Activated CD4-positive, alpha-beta memory T cell treated with anti-CD3 and anti-CD28 coated beads, Interleukin-2, amount 10 ng/mL, durations not matched to agents 7 days and 5 days (primary cell): ENCODE results near the gene ZNF581. TPM values are rescaled to one million over a fixed set of nuclear protein-coding genes. Genes with fewer than 3 reads are reported as not detected.

Experiments used
- CTCF ChIA-PET: fragments of 350-600 bp; sonication (Branson Sonifier 250); formaldehyde crosslinking; loops from one replicate; lab custom pipeline; 2021; ENCODE audit warnings: antibody characterized with exemption, inconsistent platforms; lab: Charles Lee
- POLR2A ChIA-PET: fragments of 350-600 bp; sonication (Branson Sonifier 250); formaldehyde crosslinking; loops from one replicate; lab custom pipeline; 2021; ENCODE audit warnings: antibody characterized with exemption; lab: Charles Lee
- DNase-seq: peaks from one replicate; pipeline ENCODE4 v3.0.0-alpha.2; 2020
- H3K27ac Mint-ChIP-seq: one replicate; pipeline ENCODE4 v1.8.0; 2021; ENCODE audit warnings: mild to moderate bottlenecking, mixed read lengths
- H3K27me3 Mint-ChIP-seq: one replicate; pipeline ENCODE4 v1.8.0; 2021; ENCODE audit warnings: mixed read lengths
- H3K36me3 Mint-ChIP-seq: one replicate; pipeline ENCODE4 v1.8.0; 2021; ENCODE audit warnings: low read depth, mixed read lengths
- H3K4me1 Mint-ChIP-seq: one replicate; pipeline ENCODE4 v1.8.0; 2021; ENCODE audit warnings: mixed read lengths
- H3K4me3 Mint-ChIP-seq: one replicate; pipeline ENCODE4 v1.8.0; 2021; ENCODE audit warnings: mild to moderate bottlenecking, mixed read lengths
- H3K9me3 Mint-ChIP-seq: one replicate; pipeline ENCODE4 v1.8.0; 2021; ENCODE audit warnings: mixed read lengths
- total RNA-seq, 2 experiments: library from RNA; stranded (reverse); gene quantifications; one replicate each; pipeline ENCODE4 v1.2.3, GENCODE V29; 2021

ZNF581 gene
- total RNA-seq, 2 experiments from 2014 or later, result 26.6 to 30.1 TPM

- H3K4me1 Mint-ChIP-seq, result peaks cover 64% of the 10 kb centered on the region
- peak overlapping the region; percentile 66 for H3K4me3 Mint-ChIP-seq
- H3K27ac Mint-ChIP-seq, result peak overlapping the region; percentile 50
- peaks cover 66% of the 10 kb centered on the region for H3K36me3 Mint-ChIP-seq
- no peaks in the 10 kb centered on the region for H3K27me3 Mint-ChIP-seq
- no peak for DNase-seq
- CTCF ChIA-PET, result interaction anchor here (1.2 kb wide), 1 partner anchor 20 kb away, joined by 3 read pairs; no protein-coding TSS in a partner anchor
- POLR2A ChIA-PET, result interaction anchor here (0.6 kb wide), 1 partner anchor 20 kb away, joined by 3 read pairs; the partner anchor contains the start of gene U2AF2
- H3K9me3 Mint-ChIP-seq, result no peaks in the 10 kb centered on the region
Measured at GRCh38 chr19:55674459-55674840, 31.0 kb downstream of the ZNF581 start.

- ChIA-PET CTCF (interaction anchor here (1.2 kb wide), 1 partner anchor 21 kb away, joined by 3 read pairs; no protein-coding TSS in a partner anchor), POLR2A (interaction anchor here (0.6 to 1.7 kb wide), 2 partner anchors 18 to 20 kb away, joined by 3 to 7 read pairs; partner anchors contain the start of gene U2AF2)
- DNase-seq, result peak; percentile 98
- peaks cover 66% of the 10 kb centered on the region for H3K36me3 Mint-ChIP-seq
- no peaks in the 10 kb centered on the region for H3K9me3 Mint-ChIP-seq
- peaks cover 70% of the 10 kb centered on the region for H3K4me1 Mint-ChIP-seq
- peak within 1 kb of the TSS; percentile 84 for H3K27ac Mint-ChIP-seq
- no peaks in the 10 kb centered on the region for H3K27me3 Mint-ChIP-seq
- peak within 1 kb of the TSS; percentile 93 for H3K4me3 Mint-ChIP-seq
Measured at GRCh38 chr19:55674841-55675660, 31.6 kb downstream of the ZNF581 start, which contains the start of gene EPN1. Gene EPN1 (plus strand): TSS chr19:55675226. CDS start chr19:55678628, 3,402 bp downstream.

GRCh38 chr19:55675661-55676354 is 32.4 kb downstream of the ZNF581 start:
- no peak for DNase-seq
- Mint-ChIP-seq H3K4me1 (peaks cover 64% of the 10 kb centered on the region), H3K4me3 (peak overlapping the region; percentile 93), H3K27ac (peak overlapping the region; percentile 84), H3K36me3 (peaks cover 70% of the 10 kb centered on the region), H3K9me3 (no peaks in the 10 kb centered on the region), H3K27me3 (no peaks in the 10 kb centered on the region)
- ChIA-PET CTCF (interaction anchor here (1.2 kb wide), 1 partner anchor 43 kb away, joined by 6 read pairs; no protein-coding TSS in a partner anchor), POLR2A (interaction anchor here (1.7 kb wide), 1 partner anchor 18 kb away, joined by 7 read pairs; no protein-coding TSS in a partner anchor)

- Mint-ChIP-seq H3K4me1 (peaks cover 60% of the 10 kb centered on the region), H3K9me3 (no peaks in the 10 kb centered on the region), H3K4me3 (peak overlapping the region; percentile 93), H3K36me3 (peaks cover 69% of the 10 kb centered on the region), H3K27ac (peak overlapping the region; percentile 68), H3K27me3 (no peaks in the 10 kb centered on the region)
- no peak for DNase-seq
- POLR2A ChIA-PET, result interaction anchor here (1.7 kb wide), 1 partner anchor 19 kb away, joined by 7 read pairs; no protein-coding TSS in a partner anchor
- CTCF ChIA-PET, result interaction anchor here (1.2 kb wide), 1 partner anchor 43 kb away, joined by 6 read pairs; no protein-coding TSS in a partner anchor
Measured at GRCh38 chr19:55676383-55676782, 32.9 kb downstream of the ZNF581 start.

- CTCF ChIA-PET, result interaction anchor here (1.2 kb wide), 1 partner anchor 44 kb away, joined by 6 read pairs; no protein-coding TSS in a partner anchor
- POLR2A ChIA-PET, result interaction anchor here (1.7 kb wide), 1 partner anchor 20 kb away, joined by 7 read pairs; no protein-coding TSS in a partner anchor
- H3K4me1 Mint-ChIP-seq, result peaks cover 58% of the 10 kb centered on the region
- no peaks in the 10 kb centered on the region for H3K9me3 Mint-ChIP-seq
- H3K4me3 Mint-ChIP-seq, result peak overlapping the region; percentile 93
- no peak for DNase-seq
- peaks cover 67% of the 10 kb centered on the region for H3K36me3 Mint-ChIP-seq
- H3K27ac Mint-ChIP-seq, result peak overlapping the region; percentile 68
- H3K27me3 Mint-ChIP-seq, result no peaks in the 10 kb centered on the region
Measured at GRCh38 chr19:55676889-55677505, 33.5 kb downstream of the ZNF581 start.

GRCh38 chr19:55677572-55678028 is 34.2 kb downstream of the ZNF581 start:
- no peak for DNase-seq
- Mint-ChIP-seq H3K27me3 (no peaks in the 10 kb centered on the region), H3K36me3 (peaks cover 65% of the 10 kb centered on the region), H3K9me3 (no peaks in the 10 kb centered on the region), H3K4me1 (peaks cover 54% of the 10 kb centered on the region), H3K4me3 (peak overlapping the region; percentile 93), H3K27ac (no peak overlapping the region)
- ChIA-PET POLR2A (no interaction called here), CTCF (no interaction called here)

- CTCF ChIA-PET, result no interaction called here
Measured at GRCh38 chr19:55678121-55678671, 34.7 kb downstream of the ZNF581 start.

GRCh38 chr19:55679343-55680257 is 36.2 kb downstream of the ZNF581 start:
- no peaks in the 10 kb centered on the region for H3K9me3 Mint-ChIP-seq
- H3K36me3 Mint-ChIP-seq, result peaks cover 60% of the 10 kb centered on the region
- DNase-seq, result no peak
- H3K27ac Mint-ChIP-seq, result no peak overlapping the region
- CTCF ChIA-PET, result no interaction called here
- H3K4me1 Mint-ChIP-seq, result peaks cover 41% of the 10 kb centered on the region
- POLR2A ChIA-PET, result no interaction called here
- H3K27me3 Mint-ChIP-seq, result no peaks in the 10 kb centered on the region
- H3K4me3 Mint-ChIP-seq, result no peak overlapping the region

More at GRCh38 chr19:55678121-55678671, 34.7 kb downstream of the ZNF581 start:
- DNase-seq, result no peak
- peaks cover 52% of the 10 kb centered on the region for H3K4me1 Mint-ChIP-seq
- peaks cover 64% of the 10 kb centered on the region for H3K36me3 Mint-ChIP-seq
- POLR2A ChIA-PET, result no interaction called here
- H3K4me3 Mint-ChIP-seq, result no peak overlapping the region
- H3K9me3 Mint-ChIP-seq, result no peaks in the 10 kb centered on the region
- H3K27me3 Mint-ChIP-seq, result no peaks in the 10 kb centered on the region
- H3K27ac Mint-ChIP-seq, result no peak overlapping the region

GRCh38 chr19:55680339-55681130 is 37.1 kb downstream of the ZNF581 start:
- Mint-ChIP-seq H3K4me1 (peaks cover 40% of the 10 kb centered on the region), H3K4me3 (no peak overlapping the region), H3K27ac (no peak overlapping the region), H3K9me3 (no peaks in the 10 kb centered on the region), H3K27me3 (no peaks in the 10 kb centered on the region), H3K36me3 (peaks cover 62% of the 10 kb centered on the region)
- DNase-seq, result no peak
- ChIA-PET CTCF (interaction anchor here (1.5 kb wide), 1 partner anchor 23 kb away, joined by 8 read pairs; no protein-coding TSS in a partner anchor), POLR2A (no interaction called here)

GRCh38 chr19:55681131-55682092 is 38.0 kb downstream of the ZNF581 start:
- Mint-ChIP-seq H3K4me1 (peaks cover 35% of the 10 kb centered on the region), H3K27me3 (no peaks in the 10 kb centered on the region), H3K27ac (no peak overlapping the region), H3K4me3 (no peak overlapping the region), H3K36me3 (peaks cover 64% of the 10 kb centered on the region), H3K9me3 (no peaks in the 10 kb centered on the region)
- ChIA-PET CTCF (interaction anchor here (1.5 kb wide), 1 partner anchor 22 kb away, joined by 8 read pairs; no protein-coding TSS in a partner anchor), POLR2A (interaction anchor here (0.7 kb wide), 1 partner anchor 35 kb away, joined by 3 read pairs; no protein-coding TSS in a partner anchor)
- DNase-seq, result no peak
